ENCODE measurements around the gene PDE10A. TPM values are rescaled to one million over a fixed set of nuclear protein-coding genes. Genes with fewer than 3 reads are reported as not detected.

Gene PDE10A
- total RNA-seq, 1 experiment from 2014 or later: 0.31 TPM

DNA sequence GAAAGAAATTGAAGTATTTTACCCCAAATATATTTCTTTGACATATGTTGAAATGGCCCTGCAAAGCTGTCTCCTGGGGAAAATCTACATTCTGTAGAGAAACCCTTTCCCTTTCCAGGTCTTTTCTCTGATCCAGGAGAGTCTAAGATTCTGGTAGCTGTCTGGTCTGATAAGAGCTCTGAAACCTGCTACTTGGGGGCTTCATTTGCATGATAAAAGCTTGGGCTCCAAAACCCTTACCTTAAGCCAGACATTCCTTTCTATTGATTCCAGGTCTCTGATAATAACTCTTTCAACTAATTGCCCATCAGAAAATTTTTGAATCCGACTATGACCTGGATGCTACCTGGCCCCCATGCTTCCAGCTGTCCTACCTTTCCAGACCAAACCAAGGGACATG, 184.5 kb downstream of the PDE10A start:
- H2BK5ac ChIP-seq (ENCODE audit: insufficient read length, low read length): no peak overlapping the region
- no peak overlapping the region for H2AK5ac ChIP-seq (ENCODE audit: insufficient read length, low read length)
- no peak overlapping the region for H3K4ac ChIP-seq (ENCODE audit: low read depth, low read length)
- WGBS (ENCODE audit: extremely low coverage, insufficient read length, low lambda C conversion rate): no CpG with 5 or more reads among the region's 1 CpG
- Mint-ChIP-seq H3K27me3 (ENCODE audit: low read depth) (peaks cover 1% of the 10 kb centered on the region; the same call in 1 of the 2 replicates), H3K4me1 (no peaks in the 10 kb centered on the region), H3K9me3 (no peaks in the 10 kb centered on the region), H3K27ac (no peak overlapping the region), H3K36me3 (ENCODE audit: insufficient read depth in 1 of 3, low read depth in 3 of 3) (no peaks in the 10 kb centered on the region), H3K4me3 (no peak overlapping the region)
- no peak for DNase-seq
- H3K14ac ChIP-seq (ENCODE audit: insufficient read depth, low read length): no peak overlapping the region
- no peak overlapping the region for H2BK15ac ChIP-seq (ENCODE audit: low read depth, low read length)
- TF ChIP-seq, protein P1, sequence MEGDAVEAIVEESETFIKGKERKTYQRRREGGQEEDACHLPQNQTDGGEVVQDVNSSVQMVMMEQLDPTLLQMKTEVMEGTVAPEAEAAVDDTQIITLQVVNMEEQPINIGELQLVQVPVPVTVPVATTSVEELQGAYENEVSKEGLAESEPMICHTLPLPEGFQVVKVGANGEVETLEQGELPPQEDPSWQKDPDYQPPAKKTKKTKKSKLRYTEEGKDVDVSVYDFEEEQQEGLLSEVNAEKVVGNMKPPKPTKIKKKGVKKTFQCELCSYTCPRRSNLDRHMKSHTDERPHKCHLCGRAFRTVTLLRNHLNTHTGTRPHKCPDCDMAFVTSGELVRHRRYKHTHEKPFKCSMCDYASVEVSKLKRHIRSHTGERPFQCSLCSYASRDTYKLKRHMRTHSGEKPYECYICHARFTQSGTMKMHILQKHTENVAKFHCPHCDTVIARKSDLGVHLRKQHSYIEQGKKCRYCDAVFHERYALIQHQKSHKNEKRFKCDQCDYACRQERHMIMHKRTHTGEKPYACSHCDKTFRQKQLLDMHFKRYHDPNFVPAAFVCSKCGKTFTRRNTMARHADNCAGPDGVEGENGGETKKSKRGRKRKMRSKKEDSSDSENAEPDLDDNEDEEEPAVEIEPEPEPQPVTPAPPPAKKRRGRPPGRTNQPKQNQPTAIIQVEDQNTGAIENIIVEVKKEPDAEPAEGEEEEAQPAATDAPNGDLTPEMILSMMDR (conservative IDR thresholded peaks at IDR 0.05): no peak
- H3K4me2 ChIP-seq (ENCODE audit: insufficient read depth, insufficient read length, low read length): no peak overlapping the region
- H3K27me3 ChIP-seq (ENCODE audit: insufficient read depth, low read length): no peaks in the 10 kb centered on the region
- H4K8ac ChIP-seq (replicated peaks; ENCODE audit: insufficient read length, low read depth, low read length): no peak overlapping the region
- no peak overlapping the region for H2AFZ ChIP-seq (ENCODE audit: low read length)
- no peaks in the 10 kb centered on the region for H3K79me2 ChIP-seq (ENCODE audit: insufficient read depth, low read length)
- no peak overlapping the region for H2BK20ac ChIP-seq (ENCODE audit: low read depth, low read length, poor library complexity, severe bottlenecking)
- no peaks in the 10 kb centered on the region for H3K9me3 ChIP-seq (ENCODE audit: control insufficient read depth, low read depth, low read length)
- H2BK120ac ChIP-seq (ENCODE audit: low read depth, low read length, poor library complexity, severe bottlenecking): no peak overlapping the region
- H4K5ac ChIP-seq (ENCODE audit: insufficient read length, low read depth, low read length): no peak overlapping the region
- H3K18ac ChIP-seq (ENCODE audit: insufficient read length, low read depth, low read length): no peak overlapping the region
- H3K4me1 ChIP-seq (ENCODE audit: insufficient read depth, low read length): 0 out of 2 replicates have a peak, but pooled peaks cover 2% of the 10 kb centered on the region
- H3K9ac ChIP-seq (ENCODE audit: extremely low read depth, insufficient read length, low read length): no peak overlapping the region
- no peak overlapping the region for H4K91ac ChIP-seq (ENCODE audit: insufficient read length, low read depth, low read length)
- H2BK12ac ChIP-seq (ENCODE audit: insufficient read length, low read depth, low read length): no peak overlapping the region
- no peaks in the 10 kb centered on the region for H3K79me1 ChIP-seq (ENCODE audit: insufficient read depth, low read depth, low read length, poor library complexity, severe bottlenecking)
- H3K56ac ChIP-seq (ENCODE audit: insufficient read length, low read depth, low read length): no peak overlapping the region
- H4K20me1 ChIP-seq (ENCODE audit: control insufficient read depth, insufficient read depth, insufficient read length): no peaks in the 10 kb centered on the region
- H3T11ph ChIP-seq (ENCODE audit: low read length): no peak overlapping the region
- no peak overlapping the region for H3K23ac ChIP-seq (ENCODE audit: insufficient read length, low read depth, low read length)
- H3K23me2 ChIP-seq (ENCODE audit: insufficient read length, low read depth, low read length, poor library complexity, severe bottlenecking): no peaks in the 10 kb centered on the region
- no peak overlapping the region for H3K27ac ChIP-seq (ENCODE audit: insufficient read length, low read depth, low read length)

All from H9 (cell line).